ENCODE results near the gene AGAP1. TPM values are rescaled to one million over a fixed set of nuclear protein-coding genes. Genes with fewer than 3 reads are reported as not detected.
A peak's percentile ranks its signal among the peaks of the same experiment; 100 is the strongest.

AGAP1 gene
- total RNA-seq, 3 donors from 2014 or later (not counting 1 experiment from before 2014, with no cell fraction given), result 42.0 to 56.4 (median 45.7) TPM

- no peak overlapping the region for H3K27ac Mint-ChIP-seq
- peak overlapping the region; percentile 90 for H3K4me3 Mint-ChIP-seq
- TF ChIP-seq CTCF (IDR thresholded peaks at IDR 0.05), result peak; percentile 65
- H3K36me3 Mint-ChIP-seq, result no peaks in the 10 kb centered on the region
- H3K9me3 ChIP-seq (ENCODE audit: control insufficient read depth, insufficient read depth, low read length), result no peaks in the 10 kb centered on the region
- no peaks in the 10 kb centered on the region for H3K36me3 ChIP-seq (ENCODE audit: control insufficient read depth, insufficient read depth, low read length)
- peaks cover 13% of the 10 kb centered on the region for H3K4me1 ChIP-seq (ENCODE audit: control insufficient read depth, insufficient read depth, low read length)
- DNase-seq (peak in 1 of 2 donors; percentile 47), ATAC-seq (peak; percentile 44 to 71 (median 47))
- no peaks in the 10 kb centered on the region for H3K9me3 Mint-ChIP-seq
- WGBS (ENCODE audit: insufficient coverage), result 6% methylated on average over 64 of the region's 65 CpGs
- peaks cover 45 to 59% of the 10 kb centered on the region in 2 donors for H3K27me3 Mint-ChIP-seq (ENCODE audit: low read depth in 2 of 2)
- peaks cover 5 to 6% of the 10 kb centered on the region in 2 donors for H3K4me1 Mint-ChIP-seq
- peaks cover 47% of the 10 kb centered on the region for H3K27me3 ChIP-seq (ENCODE audit: control insufficient read depth, insufficient read depth, low read length)
- no peak overlapping the region for H3K4me3 ChIP-seq (ENCODE audit: low read length)
- H3K27ac ChIP-seq (ENCODE audit: low read length), result no peak overlapping the region
- intact Hi-C loops (cut with micrococcal nuclease), result no loop called here
Measured at GRCh38 chr2:236177967-236178889, 684.4 kb downstream of the AGAP1 start.

GRCh38 chr2:236178890-236179235 is 685.0 kb downstream of the AGAP1 start:
- H3K4me1 Mint-ChIP-seq, result peaks cover 5 to 6% of the 10 kb centered on the region in 2 donors
- intact Hi-C loops (cut with micrococcal nuclease), result no loop called here

GRCh38 chr2:236179236-236180075 is 685.6 kb downstream of the AGAP1 start:
- Mint-ChIP-seq H3K4me3 (peak overlapping the region; percentile 57), H3K4me1 (peaks cover 5 to 6% of the 10 kb centered on the region in 2 donors), H3K27me3 (ENCODE audit: low read depth in 2 of 2) (peaks cover 45 to 51% of the 10 kb centered on the region in 2 donors), H3K36me3 (no peaks in the 10 kb centered on the region), H3K27ac (no peak overlapping the region), H3K9me3 (no peaks in the 10 kb centered on the region)
- DNase-seq (no peak), ATAC-seq (no peak)
- H3K4me1 ChIP-seq (ENCODE audit: control insufficient read depth, insufficient read depth, low read length), result peaks cover 13% of the 10 kb centered on the region
- no peak overlapping the region for H3K4me3 ChIP-seq (ENCODE audit: low read length)
- no peak for TF ChIP-seq CTCF (IDR thresholded peaks at IDR 0.05)
- WGBS (ENCODE audit: insufficient coverage), result 10% methylated on average over 59 of the region's 59 CpGs
- no peak overlapping the region for H3K27ac ChIP-seq (ENCODE audit: low read length)
- no peaks in the 10 kb centered on the region for H3K36me3 ChIP-seq (ENCODE audit: control insufficient read depth, insufficient read depth, low read length)
- intact Hi-C loops (cut with micrococcal nuclease), result no loop called here
- peaks cover 37% of the 10 kb centered on the region for H3K27me3 ChIP-seq (ENCODE audit: control insufficient read depth, insufficient read depth, low read length)
- no peaks in the 10 kb centered on the region for H3K9me3 ChIP-seq (ENCODE audit: control insufficient read depth, insufficient read depth, low read length)

More at GRCh38 chr2:236178890-236179235, 685.0 kb downstream of the AGAP1 start:
- peaks cover 43% of the 10 kb centered on the region for H3K27me3 ChIP-seq (ENCODE audit: control insufficient read depth, insufficient read depth, low read length)
- H3K27me3 Mint-ChIP-seq (ENCODE audit: low read depth in 2 of 2), result peaks cover 49 to 57% of the 10 kb centered on the region in 2 donors
- no peak for TF ChIP-seq CTCF (IDR thresholded peaks at IDR 0.05)
- no peak overlapping the region for H3K27ac Mint-ChIP-seq
- H3K36me3 Mint-ChIP-seq, result no peaks in the 10 kb centered on the region
- ATAC-seq, result no peak
- no peaks in the 10 kb centered on the region for H3K9me3 ChIP-seq (ENCODE audit: control insufficient read depth, insufficient read depth, low read length)
- peak overlapping the region; percentile 57 for H3K4me3 Mint-ChIP-seq
- peaks cover 13% of the 10 kb centered on the region for H3K4me1 ChIP-seq (ENCODE audit: control insufficient read depth, insufficient read depth, low read length)
- no peaks in the 10 kb centered on the region for H3K36me3 ChIP-seq (ENCODE audit: control insufficient read depth, insufficient read depth, low read length)
- no peak overlapping the region for H3K27ac ChIP-seq (ENCODE audit: low read length)
- no peaks in the 10 kb centered on the region for H3K9me3 Mint-ChIP-seq
- 7% methylated on average over 15 of the region's 15 CpGs for WGBS (ENCODE audit: insufficient coverage)
- no peak for DNase-seq
- H3K4me3 ChIP-seq (ENCODE audit: low read length), result no peak overlapping the region

Data from natural killer cell (primary cell).